Endometrium (tissue), 2 donors: ENCODE results near the gene HEXB.
"Not testable (repeated sequence)": the region's sequence is repeated elsewhere in the genome, so short reads cannot be mapped to it uniquely, and the experiment has no call there.

ENCODE experiments used
- FAIRE-seq: peaks from 2 replicates; lab custom pipeline; 2012; peaks lifted over from hg19 to GRCh38; lab: Jason Lieb, UNC
- donor health status: control.
- donor health status: control.

The HEXB gene

DNA sequence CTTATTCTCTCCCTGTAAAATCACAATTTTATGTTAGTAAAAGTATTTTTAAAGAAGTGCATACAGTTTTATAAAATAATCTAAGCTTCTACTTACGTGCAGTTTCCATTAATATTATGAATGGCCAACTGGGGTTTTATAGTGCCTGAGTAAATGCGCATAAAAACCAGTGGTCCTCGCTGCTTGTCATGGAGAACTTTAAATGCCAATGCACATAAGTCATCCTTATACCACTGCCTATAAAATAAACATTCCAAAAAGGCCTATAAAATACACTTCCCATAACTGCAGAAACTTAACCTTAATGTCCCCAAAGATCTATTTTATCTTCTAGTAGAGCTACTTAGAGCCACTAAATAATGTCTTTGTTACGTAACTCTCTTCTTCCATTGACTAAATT lies 53.4 kb downstream of the HEXB start:
- FAIRE-seq = no peak

DNA sequence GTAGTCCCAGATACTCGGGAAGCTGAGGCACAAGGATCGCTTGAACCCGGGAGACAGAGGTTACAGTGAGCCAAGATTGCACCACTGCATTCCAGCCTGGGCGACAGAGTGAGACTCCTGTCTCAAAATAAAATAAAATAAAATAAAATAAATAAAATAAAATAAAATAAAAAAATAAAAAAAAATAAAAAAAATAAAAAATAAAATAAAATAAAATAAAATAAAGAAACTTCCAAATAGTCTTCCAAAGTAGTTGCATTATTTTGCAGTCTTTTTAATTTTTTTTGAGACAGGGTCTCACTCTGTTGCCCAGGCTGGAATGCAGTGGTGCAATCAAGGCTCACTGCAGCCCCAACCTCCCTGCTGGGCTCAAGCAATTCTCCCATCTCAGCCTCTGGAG lies 63.7 kb downstream of the HEXB start:
- FAIRE-seq = not testable (repeated sequence)

DNA sequence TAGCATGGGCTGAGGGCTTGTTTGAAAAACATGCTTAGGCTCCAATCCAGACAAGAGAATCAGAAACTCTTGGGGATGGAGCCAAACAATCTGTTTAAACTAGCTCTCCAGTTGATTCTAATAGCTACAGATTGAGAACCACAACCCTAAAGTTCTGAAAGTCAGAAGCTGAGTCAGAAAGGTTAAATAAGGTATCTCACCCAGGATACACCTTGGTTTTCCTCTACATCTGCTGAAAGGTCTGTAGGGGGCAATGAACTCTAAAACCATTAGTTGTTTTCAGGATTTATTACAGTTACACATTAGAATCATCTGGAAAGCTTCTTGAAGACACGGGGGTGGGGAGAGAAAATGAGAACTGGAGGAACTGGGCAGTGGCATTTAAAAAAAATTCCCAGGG lies 76.2 kb downstream of the HEXB start:
- FAIRE-seq = no peak

DNA sequence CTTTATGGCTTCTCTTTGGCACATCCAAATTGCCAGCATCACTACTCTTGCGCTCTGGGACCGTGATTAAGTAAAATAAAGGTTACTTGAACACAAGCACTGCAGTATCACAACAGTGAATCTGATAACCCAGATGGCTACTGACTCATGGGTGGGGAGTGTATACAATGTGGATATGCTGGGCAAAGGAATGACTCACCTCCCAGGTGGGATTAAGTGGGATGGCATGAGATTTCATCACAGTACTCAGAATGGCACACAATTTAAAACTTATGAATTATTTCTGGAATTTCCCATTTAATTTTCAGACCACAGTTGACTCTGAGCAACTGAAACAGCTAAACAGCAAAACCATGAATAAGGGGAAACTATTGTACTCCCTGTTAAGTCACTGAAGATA lies 77.6 kb downstream of the HEXB start:
- no peak for FAIRE-seq

DNA sequence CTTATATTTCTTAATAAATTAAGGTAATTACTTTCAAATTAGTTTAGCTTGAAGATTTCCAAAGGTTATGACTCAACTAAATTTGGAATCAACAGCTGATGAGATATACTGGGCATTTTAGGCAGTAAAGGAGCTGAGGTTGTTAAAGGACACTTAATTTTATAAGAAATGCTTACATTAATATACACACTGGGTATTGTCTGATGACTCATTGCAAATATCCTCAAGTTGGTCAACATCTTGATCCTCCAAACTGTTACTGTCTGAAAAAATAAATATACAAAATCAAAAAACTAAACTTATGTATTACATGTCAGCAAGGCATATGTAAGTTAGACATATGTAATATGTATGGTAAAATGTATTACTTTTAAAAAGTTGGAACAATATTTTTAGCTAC lies 78.5 kb downstream of the HEXB start:
- FAIRE-seq = no peak

DNA sequence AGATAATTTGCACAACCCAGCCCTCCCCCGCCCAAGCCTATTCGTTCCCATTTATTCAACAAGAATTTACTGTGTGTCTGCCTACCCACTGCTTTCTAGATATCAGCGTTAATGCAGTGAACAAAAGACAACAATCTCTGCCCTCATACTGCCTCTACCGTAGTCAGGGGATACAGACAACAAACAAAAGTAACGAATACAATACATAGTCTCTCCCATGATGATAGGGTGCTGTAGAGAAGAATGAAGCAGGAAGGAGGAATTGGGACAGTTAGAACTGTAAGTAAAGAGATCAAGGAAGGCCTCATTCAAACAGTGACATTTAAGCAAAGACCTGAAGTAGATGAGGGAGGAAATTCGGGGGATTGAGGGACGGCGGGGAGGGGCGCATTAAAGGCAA lies 80.2 kb downstream of the HEXB start:
- no peak for FAIRE-seq

DNA sequence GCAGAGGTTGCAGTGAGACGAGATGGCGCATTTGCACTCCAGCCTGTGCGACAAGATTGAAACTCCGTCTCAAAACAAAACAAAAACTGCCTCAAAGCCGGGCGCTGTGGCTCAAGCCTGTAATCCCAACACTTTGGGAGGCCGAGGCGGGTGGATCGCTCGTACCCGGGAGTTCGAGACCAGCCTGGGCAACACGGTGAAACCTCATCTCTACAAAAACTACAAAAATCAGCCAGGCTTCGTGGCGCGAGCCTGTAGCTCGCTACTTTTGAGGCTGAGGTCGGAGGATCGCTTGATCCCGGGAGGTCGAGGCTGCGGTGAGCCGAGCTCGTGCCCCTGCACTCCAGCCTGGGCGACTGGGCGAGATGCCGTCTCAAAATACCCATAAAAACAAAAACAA lies 80.9 kb downstream of the HEXB start:
- FAIRE-seq = no peak

DNA sequence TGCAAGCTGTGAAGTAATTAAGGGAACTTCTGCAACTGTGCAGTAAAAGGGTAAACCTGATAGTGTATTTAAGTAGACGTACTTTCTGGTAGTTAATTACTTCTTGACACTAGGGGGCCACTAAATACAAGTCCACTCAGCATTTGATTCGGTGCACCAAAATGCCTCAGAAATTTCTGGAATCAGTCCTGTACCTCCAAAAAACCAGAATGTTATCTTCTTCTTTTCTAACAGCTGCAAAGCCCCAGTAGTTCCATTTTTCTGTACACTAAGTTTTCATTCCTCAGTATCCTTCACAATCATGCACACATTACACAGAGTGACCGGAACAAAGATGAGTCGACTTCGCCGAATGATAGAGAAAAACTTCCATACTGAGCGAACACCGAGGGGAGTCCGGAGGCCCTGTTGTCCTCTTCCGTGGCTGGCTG lies 81.4 kb downstream of the HEXB start:
- FAIRE-seq = no peak

DNA sequence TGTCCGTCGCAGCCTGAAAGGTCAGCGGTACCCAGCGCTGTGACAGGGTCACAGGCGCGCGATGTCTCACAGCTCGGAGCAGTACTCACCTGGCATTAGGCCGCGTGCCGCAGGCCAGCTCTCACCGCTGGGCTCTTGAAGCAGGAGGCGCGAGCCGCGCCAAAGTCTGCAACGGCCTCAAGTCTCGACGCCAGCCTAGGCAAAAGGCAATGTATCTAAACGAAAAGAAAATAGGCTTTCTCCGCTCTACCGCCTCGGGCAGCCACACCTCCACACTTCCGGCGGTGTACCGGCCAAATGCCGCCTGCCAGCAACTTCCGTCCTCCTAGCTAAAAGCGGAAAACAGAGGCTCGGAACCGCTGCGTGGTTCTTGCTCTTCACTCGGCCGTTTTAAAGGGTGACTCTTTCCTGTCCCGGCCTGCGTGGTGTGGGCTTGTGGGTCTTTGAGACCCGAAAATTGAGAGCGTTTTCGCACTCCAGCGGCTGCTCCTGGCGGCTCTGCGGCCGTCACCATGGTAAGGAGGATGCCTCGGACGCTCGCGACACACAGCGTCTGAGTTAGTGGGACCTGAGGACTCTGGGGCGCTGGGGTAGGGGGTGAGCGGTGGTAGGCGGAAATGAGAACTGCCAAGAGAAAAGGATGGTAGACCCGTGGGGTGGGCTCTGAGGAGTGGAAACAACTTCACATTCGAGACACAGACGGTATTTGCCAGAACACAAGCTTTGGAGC lies 82.0 kb downstream of the HEXB start, which contains the start of the genes GFM2 and NSA2:
Gene GFM2, minus strand, starts transcription at position 269 of the 730 bp plus-strand sequence. CDS start 3,375 bp downstream, outside the sequence.
Gene NSA2, plus strand, starts transcription at position 401 of the 730 bp plus-strand sequence. Its CDS starts 112 bp downstream, at position 513.
- peak; percentile 61 for FAIRE-seq

DNA sequence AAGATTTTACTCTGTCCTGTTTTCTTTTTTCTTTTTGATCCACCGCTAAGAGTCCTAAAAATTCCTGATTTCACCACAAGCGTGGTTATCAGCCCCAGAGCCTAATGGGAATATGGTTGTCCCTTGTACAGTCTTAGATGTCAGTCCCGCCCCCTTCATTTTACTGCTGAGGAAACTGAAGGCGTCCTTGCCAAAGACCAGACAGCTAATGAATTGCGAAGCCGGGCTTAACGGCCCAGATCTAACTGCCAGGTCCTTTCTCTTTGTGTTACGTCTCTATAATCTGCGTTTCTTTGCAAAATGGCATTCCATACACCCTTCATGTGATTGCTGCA lies 82.5 kb downstream of the HEXB start:
- no peak for FAIRE-seq
